ENCODE data around the gene COLQ.
A peak's percentile ranks its signal among the peaks of the same experiment; 100 is the strongest.
"Not testable (repeated sequence)": the region's sequence is repeated elsewhere in the genome, so short reads cannot be mapped to it uniquely, and the experiment has no call there.

Gene COLQ

DNA sequence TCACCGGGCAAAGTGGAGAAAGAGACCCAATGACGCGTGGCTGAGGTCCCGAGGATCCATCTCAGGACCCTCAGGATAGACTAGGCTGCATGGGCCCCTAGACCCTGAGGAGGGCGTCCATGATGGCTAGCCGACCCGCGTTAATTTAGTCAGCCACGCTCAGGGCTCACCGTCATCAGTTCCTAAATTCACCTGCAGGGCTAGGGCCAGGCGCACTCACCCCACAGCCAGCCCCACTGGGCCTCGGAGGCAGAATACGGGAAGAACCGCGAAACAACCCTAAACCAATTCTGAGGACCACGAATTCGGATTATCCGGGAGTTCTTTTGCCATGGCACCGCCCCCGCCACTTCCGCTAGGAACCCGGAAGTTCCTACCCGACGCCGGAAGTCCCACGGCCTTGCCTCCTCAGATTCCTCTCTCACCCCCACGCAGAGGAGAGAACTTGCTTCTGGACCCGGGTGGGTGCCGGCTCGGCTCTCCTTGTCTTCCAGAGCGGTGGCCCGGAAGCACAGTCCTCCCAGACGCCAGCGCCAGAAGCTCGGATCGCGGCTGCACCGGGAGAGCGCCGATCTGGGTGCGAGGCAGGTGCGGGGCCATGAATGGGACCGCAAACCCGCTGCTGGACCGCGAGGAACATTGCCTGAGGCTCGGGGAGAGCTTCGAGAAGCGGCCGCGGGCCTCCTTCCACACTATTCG, 94.2 kb downstream of the COLQ start, which contains the start of the genes EAF1 and METTL6:
Gene EAF1, plus strand, starts transcription at position 417 of the 699 bp plus-strand sequence. Its CDS starts 182 bp downstream, at position 599.
Gene METTL6, minus strand, starts transcription at position 363 of the 699 bp plus-strand sequence. CDS start 1,033 bp downstream, outside the sequence.
- peaks cover 4% of the 10 kb centered on the region for H3K4me1 ChIP-seq (ENCODE audit: control insufficient read depth, low read depth, low read length)
- H3K56ac ChIP-seq (ENCODE audit: low read length): peak within 1 kb of the TSS; percentile 98
- peak within 1 kb of the TSS; percentile 69 for H2BK5ac ChIP-seq (ENCODE audit: low read length)
- WGBS (ENCODE audit: extremely low coverage, insufficient coverage, low lambda C conversion rate): no CpG with 5 or more reads among the region's 52 CpGs
- peaks cover 27% of the 10 kb centered on the region for H3K79me1 ChIP-seq (ENCODE audit: low read length)
- no peak within 1 kb of the TSS for H4K5ac ChIP-seq (ENCODE audit: low read length)
- H3K9ac ChIP-seq (ENCODE audit: low read length): peak within 1 kb of the TSS; percentile 95
- peak; percentile 87 for DNase-seq
- H3K27me3 ChIP-seq (ENCODE audit: insufficient read depth, low read length, poor library complexity): no peaks in the 10 kb centered on the region
- H2BK120ac ChIP-seq (ENCODE audit: low read depth, low read length): no peak within 1 kb of the TSS
- peaks cover 26% of the 10 kb centered on the region for H3K79me2 ChIP-seq (ENCODE audit: control insufficient read depth, insufficient read depth, low read length)
- peak within 1 kb of the TSS; percentile 96 for H3K4me3 ChIP-seq (ENCODE audit: low read length)
- peak within 1 kb of the TSS; percentile 87 for H4K8ac ChIP-seq (ENCODE audit: low read depth, low read length)
- peak within 1 kb of the TSS; percentile 38 for H2AK5ac ChIP-seq (ENCODE audit: low read length)
- peak within 1 kb of the TSS; percentile 82 for H3K18ac ChIP-seq (ENCODE audit: low read length)
- peaks cover 5% of the 10 kb centered on the region for H3K36me3 ChIP-seq (ENCODE audit: control insufficient read depth, insufficient read depth, low read length)
- peak within 1 kb of the TSS; percentile 73 for H3K4ac ChIP-seq (ENCODE audit: low read depth, low read length)
- H3K4me2 ChIP-seq (ENCODE audit: low read length): peak within 1 kb of the TSS; percentile 95
- H3K23ac ChIP-seq (ENCODE audit: low read length): peak within 1 kb of the TSS; percentile 81
- H3K27ac ChIP-seq (ENCODE audit: low read depth, low read length): peak within 1 kb of the TSS; percentile 62
- no peak within 1 kb of the TSS for H2BK15ac ChIP-seq (replicated peaks; ENCODE audit: low read depth)

DNA sequence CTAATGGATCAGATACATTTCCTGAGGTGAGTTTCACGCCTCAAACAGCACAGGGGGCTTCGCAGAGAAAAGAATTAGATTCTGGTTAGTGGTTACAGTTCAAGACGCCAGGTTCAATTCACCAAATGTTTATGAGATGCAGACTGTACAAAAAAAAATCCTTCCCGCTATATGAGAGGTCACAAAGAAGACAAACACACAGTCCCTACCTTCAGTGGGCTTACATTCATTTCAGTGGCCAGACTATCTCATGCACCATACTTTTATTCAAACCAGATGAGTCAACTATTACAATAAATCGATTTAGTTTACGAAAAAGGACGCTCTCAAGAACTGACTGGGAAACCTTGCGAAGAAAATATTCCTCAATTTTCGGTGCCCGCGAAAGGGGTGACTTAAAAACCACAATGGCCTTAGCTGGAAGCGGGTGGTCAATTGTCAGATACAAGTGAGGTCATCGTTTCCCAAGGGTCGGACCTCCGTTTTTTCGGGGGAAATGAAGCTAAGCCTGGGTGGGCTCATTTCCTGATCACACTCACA, 94.9 kb downstream of the COLQ start:
- H3K27ac ChIP-seq (ENCODE audit: low read depth, low read length): no peak overlapping the region
- H3K4me3 ChIP-seq (ENCODE audit: low read length): peak overlapping the region; percentile 96
- no peak overlapping the region for H2BK120ac ChIP-seq (ENCODE audit: low read depth, low read length)
- peak overlapping the region; percentile 81 for H3K23ac ChIP-seq (ENCODE audit: low read length)
- peak overlapping the region; percentile 66 for H4K8ac ChIP-seq (ENCODE audit: low read depth, low read length)
- H3K4ac ChIP-seq (ENCODE audit: low read depth, low read length): peak overlapping the region; percentile 73
- H3K79me2 ChIP-seq (ENCODE audit: control insufficient read depth, insufficient read depth, low read length): peaks cover 26% of the 10 kb centered on the region
- peak overlapping the region; percentile 81 for H3K18ac ChIP-seq (ENCODE audit: low read length)
- WGBS (ENCODE audit: extremely low coverage, insufficient coverage, low lambda C conversion rate): no CpG with 5 or more reads among the region's 16 CpGs
- DNase-seq: no peak
- H3K4me2 ChIP-seq (ENCODE audit: low read length): peak overlapping the region; percentile 90
- H2BK5ac ChIP-seq (ENCODE audit: low read length): peak overlapping the region; percentile 69
- H2BK15ac ChIP-seq (replicated peaks; ENCODE audit: low read depth): no peak overlapping the region
- peaks cover 27% of the 10 kb centered on the region for H3K79me1 ChIP-seq (ENCODE audit: low read length)
- peak overlapping the region; percentile 38 for H2AK5ac ChIP-seq (ENCODE audit: low read length)
- H3K56ac ChIP-seq (ENCODE audit: low read length): peak overlapping the region; percentile 98
- H4K5ac ChIP-seq (ENCODE audit: low read length): no peak overlapping the region
- H3K27me3 ChIP-seq (ENCODE audit: insufficient read depth, low read length, poor library complexity): no peaks in the 10 kb centered on the region
- H3K9ac ChIP-seq (ENCODE audit: low read length): peak overlapping the region; percentile 95
- H3K4me1 ChIP-seq (ENCODE audit: control insufficient read depth, low read depth, low read length): peaks cover 4% of the 10 kb centered on the region
- peaks cover 5% of the 10 kb centered on the region for H3K36me3 ChIP-seq (ENCODE audit: control insufficient read depth, insufficient read depth, low read length)

DNA sequence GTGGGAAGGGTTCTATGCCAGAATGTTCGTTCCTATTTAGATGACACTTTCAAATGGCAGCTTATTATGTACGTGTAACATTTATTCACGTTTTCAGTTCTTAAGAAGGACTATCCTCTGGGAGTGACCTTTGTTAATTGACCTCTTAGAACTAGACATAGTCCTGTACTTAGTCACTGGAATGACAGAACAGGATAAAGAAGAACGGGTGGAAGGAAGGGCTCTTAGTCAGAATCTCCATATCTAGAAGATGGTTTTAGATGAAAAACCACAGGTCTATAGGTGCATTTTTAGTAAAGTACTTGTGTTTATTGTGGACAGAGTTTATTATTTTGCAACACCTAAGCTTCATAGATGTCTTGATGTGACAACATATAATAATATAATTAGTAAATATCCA, 100.6 kb downstream of the COLQ start:
- no peak overlapping the region for H3K27ac ChIP-seq (ENCODE audit: low read depth, low read length)
- H3K18ac ChIP-seq (ENCODE audit: low read length): no peak overlapping the region
- H3K79me2 ChIP-seq (ENCODE audit: control insufficient read depth, insufficient read depth, low read length): no peaks in the 10 kb centered on the region
- no CpG with 5 or more reads among the region's 4 CpGs for WGBS (ENCODE audit: extremely low coverage, insufficient coverage, low lambda C conversion rate)
- no peak for DNase-seq
- H3K23ac ChIP-seq (ENCODE audit: low read length): no peak overlapping the region
- no peak overlapping the region for H3K4me2 ChIP-seq (ENCODE audit: low read length)
- H4K8ac ChIP-seq (ENCODE audit: low read depth, low read length): no peak overlapping the region
- H3K4me3 ChIP-seq (ENCODE audit: low read length): no peak overlapping the region
- no peak overlapping the region for H2AK5ac ChIP-seq (ENCODE audit: low read length)
- H4K5ac ChIP-seq (ENCODE audit: low read length): no peak overlapping the region
- no peak overlapping the region for H2BK120ac ChIP-seq (ENCODE audit: low read depth, low read length)
- peaks cover 2% of the 10 kb centered on the region for H3K36me3 ChIP-seq (ENCODE audit: control insufficient read depth, insufficient read depth, low read length)
- H3K79me1 ChIP-seq (ENCODE audit: low read length): peaks cover 4% of the 10 kb centered on the region
- H2BK5ac ChIP-seq (ENCODE audit: low read length): no peak overlapping the region
- H3K27me3 ChIP-seq (ENCODE audit: insufficient read depth, low read length, poor library complexity): no peaks in the 10 kb centered on the region
- H3K4ac ChIP-seq (ENCODE audit: low read depth, low read length): no peak overlapping the region
- H3K4me1 ChIP-seq (ENCODE audit: control insufficient read depth, low read depth, low read length): no peaks in the 10 kb centered on the region
- H3K9ac ChIP-seq (ENCODE audit: low read length): no peak overlapping the region
- no peak overlapping the region for H3K56ac ChIP-seq (ENCODE audit: low read length)
- H2BK15ac ChIP-seq (replicated peaks; ENCODE audit: low read depth): no peak overlapping the region

DNA sequence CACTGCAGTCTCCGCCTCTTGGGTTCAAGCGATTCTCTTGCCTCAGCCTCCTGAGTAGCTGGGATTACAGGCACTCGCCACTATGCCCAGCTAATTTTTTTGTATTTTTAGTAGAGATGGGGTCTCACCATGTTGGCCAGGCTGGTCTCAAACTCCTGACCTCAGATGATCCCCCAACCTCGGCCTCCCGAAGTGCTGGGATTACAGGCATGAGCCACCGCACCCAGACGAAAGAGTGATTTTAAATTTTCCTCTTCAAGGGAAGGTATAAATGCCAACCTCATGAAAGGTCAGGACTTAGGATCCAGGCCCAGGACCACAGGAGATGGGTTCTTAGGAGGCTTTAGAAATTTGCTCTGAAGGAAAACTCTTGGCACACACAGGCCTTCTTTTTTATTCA, 110.5 kb downstream of the COLQ start:
- no CpG with 5 or more reads among the region's 7 CpGs for WGBS (ENCODE audit: extremely low coverage, insufficient coverage, low lambda C conversion rate)
- H3K4ac ChIP-seq (ENCODE audit: low read depth, low read length); H3K4me3 ChIP-seq (ENCODE audit: low read length); H4K5ac ChIP-seq (ENCODE audit: low read length); H3K79me1 ChIP-seq (ENCODE audit: low read length); H3K27ac ChIP-seq (ENCODE audit: low read depth, low read length); H3K36me3 ChIP-seq (ENCODE audit: control insufficient read depth, insufficient read depth, low read length); H2BK120ac ChIP-seq (ENCODE audit: low read depth, low read length); H3K79me2 ChIP-seq (ENCODE audit: control insufficient read depth, insufficient read depth, low read length); H3K23ac ChIP-seq (ENCODE audit: low read length); H3K4me1 ChIP-seq (ENCODE audit: control insufficient read depth, low read depth, low read length); H2AK5ac ChIP-seq (ENCODE audit: low read length); H3K27me3 ChIP-seq (ENCODE audit: insufficient read depth, low read length, poor library complexity); H4K8ac ChIP-seq (ENCODE audit: low read depth, low read length); H3K56ac ChIP-seq (ENCODE audit: low read length); H3K9ac ChIP-seq (ENCODE audit: low read length); DNase-seq; H2BK15ac ChIP-seq (replicated peaks; ENCODE audit: low read depth); H3K18ac ChIP-seq (ENCODE audit: low read length); H2BK5ac ChIP-seq (ENCODE audit: low read length); H3K4me2 ChIP-seq (ENCODE audit: low read length): not testable (repeated sequence)

DNA sequence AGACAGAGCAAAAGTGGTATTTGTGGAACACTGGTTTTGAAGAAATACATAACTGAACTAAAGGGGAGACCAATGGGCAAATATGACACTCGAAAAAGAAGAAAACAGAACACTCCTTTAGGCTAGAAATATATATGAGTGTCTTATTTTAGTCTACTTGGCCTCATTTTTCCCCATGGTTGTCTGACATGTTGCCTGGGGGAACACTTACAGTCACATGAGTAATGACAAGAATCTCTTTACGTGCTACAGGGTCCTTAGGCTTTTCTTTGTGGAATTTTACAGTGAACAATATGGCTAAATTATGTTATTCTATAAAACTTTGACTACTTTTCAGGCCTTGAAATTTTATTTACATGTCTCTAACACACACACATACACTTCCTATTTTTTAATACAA, 111.7 kb downstream of the COLQ start:
- H3K4me1 ChIP-seq (ENCODE audit: control insufficient read depth, low read depth, low read length): no peaks in the 10 kb centered on the region
- H2AK5ac ChIP-seq (ENCODE audit: low read length): no peak overlapping the region
- H2BK120ac ChIP-seq (ENCODE audit: low read depth, low read length): no peak overlapping the region
- H3K4me2 ChIP-seq (ENCODE audit: low read length): no peak overlapping the region
- H3K27ac ChIP-seq (ENCODE audit: low read depth, low read length): no peak overlapping the region
- H2BK5ac ChIP-seq (ENCODE audit: low read length): no peak overlapping the region
- H3K9ac ChIP-seq (ENCODE audit: low read length): no peak overlapping the region
- no peak overlapping the region for H3K4ac ChIP-seq (ENCODE audit: low read depth, low read length)
- H3K79me1 ChIP-seq (ENCODE audit: low read length): no peaks in the 10 kb centered on the region
- H3K79me2 ChIP-seq (ENCODE audit: control insufficient read depth, insufficient read depth, low read length): no peaks in the 10 kb centered on the region
- no peaks in the 10 kb centered on the region for H3K27me3 ChIP-seq (ENCODE audit: insufficient read depth, low read length, poor library complexity)
- no peak overlapping the region for H3K18ac ChIP-seq (ENCODE audit: low read length)
- no peak overlapping the region for H2BK15ac ChIP-seq (replicated peaks; ENCODE audit: low read depth)
- H4K8ac ChIP-seq (ENCODE audit: low read depth, low read length): no peak overlapping the region
- H3K23ac ChIP-seq (ENCODE audit: low read length): no peak overlapping the region
- no peak overlapping the region for H3K4me3 ChIP-seq (ENCODE audit: low read length)
- H4K5ac ChIP-seq (ENCODE audit: low read length): no peak overlapping the region
- no peak overlapping the region for H3K56ac ChIP-seq (ENCODE audit: low read length)
- DNase-seq: no peak
- WGBS (ENCODE audit: extremely low coverage, insufficient coverage, low lambda C conversion rate): no CpG with 5 or more reads among the region's 2 CpGs
- peaks cover 4% of the 10 kb centered on the region for H3K36me3 ChIP-seq (ENCODE audit: control insufficient read depth, insufficient read depth, low read length)
